K562 (cell line): ENCODE data around the gene MACROH2A2.

Experiments
- ETS2 ChIP-seq: IDR thresholded peaks from 2 replicates; pipeline ENCODE4 v1.6.1; 2016; ENCODE audit warnings: borderline replicate concordance, missing genetic modification characterization, mild to moderate bottlenecking, moderate library complexity, missing compliant biosample characterization; ENCODE audit not compliant: poor library complexity, severe bottlenecking
- FOS ChIP-seq: IDR thresholded peaks from 3 replicates; pipeline ENCODE4 v1.6.1; 2011; ENCODE audit not compliant: insufficient read length; ENCODE audit errors: extremely low read depth
- KDM1A ChIP-seq, 2 experiments: fragments of 450-650 bp; IDR thresholded peaks; 2 replicates each; pipeline ENCODE4 v1.6.1; 2016; ENCODE audit warnings: mild to moderate bottlenecking in 2 of 2
- ZBTB7A ChIP-seq: IDR thresholded peaks from 2 replicates; pipeline ENCODE4 v1.6.1; 2011; ENCODE audit warnings: low read depth, mild to moderate bottlenecking, low read length, moderate library complexity, borderline replicate concordance; ENCODE audit not compliant: control insufficient read depth
- TF ChIP-seq, protein P1 (sequence below): fragments of 450-650 bp; conservative IDR thresholded peaks from 2 replicates; pipeline ENCODE4 v1.6.1; 2016; ENCODE audit warnings: missing genetic modification characterization, low read depth, mild to moderate bottlenecking, missing compliant biosample characterization, moderate library complexity
- TF ChIP-seq, protein P2 (sequence below): sonication (generic); formaldehyde crosslinking; IDR thresholded peaks from 2 replicates; pipeline ENCODE4 v1.8.0; 2023; ENCODE audit warnings: mild to moderate bottlenecking, missing genetic modification reagents

DNA sequence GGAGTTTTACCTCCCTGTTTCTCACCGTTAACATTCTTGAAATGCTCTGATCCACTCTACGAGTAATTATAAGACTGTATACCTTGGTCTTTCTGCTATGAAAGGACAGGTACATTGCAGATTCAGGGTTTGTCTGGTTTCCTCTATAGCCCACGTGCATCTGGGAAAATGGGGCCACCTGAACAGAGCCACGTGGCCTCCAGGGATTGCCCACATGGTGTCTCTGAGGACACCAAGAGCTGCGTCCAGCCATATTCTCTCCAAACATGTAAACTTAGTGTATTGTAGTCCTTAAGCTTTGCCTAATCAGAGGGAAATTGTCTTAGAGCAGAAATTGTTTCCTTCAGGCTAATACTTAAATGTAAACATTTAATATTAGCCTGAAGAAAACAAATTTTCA is 16.7 kb downstream of the MACROH2A2 start:
- TF ChIP-seq KDM1A (IDR thresholded peaks at IDR 0.05) (no peak), ZBTB7A (no peak), FOS (no peak), ETS2 (tag) (no peak)
- TF ChIP-seq, protein P1, sequence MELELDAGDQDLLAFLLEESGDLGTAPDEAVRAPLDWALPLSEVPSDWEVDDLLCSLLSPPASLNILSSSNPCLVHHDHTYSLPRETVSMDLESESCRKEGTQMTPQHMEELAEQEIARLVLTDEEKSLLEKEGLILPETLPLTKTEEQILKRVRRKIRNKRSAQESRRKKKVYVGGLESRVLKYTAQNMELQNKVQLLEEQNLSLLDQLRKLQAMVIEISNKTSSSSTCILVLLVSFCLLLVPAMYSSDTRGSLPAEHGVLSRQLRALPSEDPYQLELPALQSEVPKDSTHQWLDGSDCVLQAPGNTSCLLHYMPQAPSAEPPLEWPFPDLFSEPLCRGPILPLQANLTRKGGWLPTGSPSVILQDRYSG (tag), result no peak
- TF ChIP-seq, protein P2, sequence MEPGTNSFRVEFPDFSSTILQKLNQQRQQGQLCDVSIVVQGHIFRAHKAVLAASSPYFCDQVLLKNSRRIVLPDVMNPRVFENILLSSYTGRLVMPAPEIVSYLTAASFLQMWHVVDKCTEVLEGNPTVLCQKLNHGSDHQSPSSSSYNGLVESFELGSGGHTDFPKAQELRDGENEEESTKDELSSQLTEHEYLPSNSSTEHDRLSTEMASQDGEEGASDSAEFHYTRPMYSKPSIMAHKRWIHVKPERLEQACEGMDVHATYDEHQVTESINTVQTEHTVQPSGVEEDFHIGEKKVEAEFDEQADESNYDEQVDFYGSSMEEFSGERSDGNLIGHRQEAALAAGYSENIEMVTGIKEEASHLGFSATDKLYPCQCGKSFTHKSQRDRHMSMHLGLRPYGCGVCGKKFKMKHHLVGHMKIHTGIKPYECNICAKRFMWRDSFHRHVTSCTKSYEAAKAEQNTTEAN (CRISPR knock-in tag), result no peak
